ENCODE measurements around the gene PTPRE.

PTPRE gene

GRCh38 chr10:127962205-127962604 lies 55.3 kb downstream of the PTPRE start:
- POLR2A ChIA-PET: no interaction called here
- CTCF ChIA-PET: no interaction called here
- Histone ChIP-seq H3K4me1 (ENCODE audit: control insufficient read depth, insufficient read depth, low read length) (no peaks in the 10 kb centered on the region), H3K36me3 (ENCODE audit: control insufficient read depth in 2 of 2, insufficient read depth in 1 of 2, low read length in 2 of 2) (no peaks in the 10 kb centered on the region), H3K27ac (ENCODE audit: extremely low read depth, low read depth, low read length) (no peak overlapping the region), H3K4me3 (ENCODE audit: low read depth, low read length) (no peak overlapping the region), H3K9me3 (ENCODE audit: control insufficient read depth, insufficient read depth, low read depth, low read length) (no peaks in the 10 kb centered on the region)
- TF ChIP-seq BCL6B (tag by site-specific recombination; IDR thresholded peaks at IDR 0.05) (no peak), ZNF549 (tag by site-specific recombination; IDR thresholded peaks at IDR 0.05) (no peak), ZNF658 (tag by site-specific recombination; IDR thresholded peaks at IDR 0.05) (no peak)

GRCh38 chr10:127963136-127963535 lies 56.2 kb downstream of the PTPRE start:
- Histone ChIP-seq H3K27ac (ENCODE audit: extremely low read depth, low read depth, low read length) (no peak overlapping the region), H3K4me1 (ENCODE audit: control insufficient read depth, insufficient read depth, low read length) (no peaks in the 10 kb centered on the region), H3K9me3 (ENCODE audit: control insufficient read depth, insufficient read depth, low read depth, low read length) (no peaks in the 10 kb centered on the region), H3K4me3 (ENCODE audit: low read depth, low read length) (no peak overlapping the region), H3K36me3 (ENCODE audit: control insufficient read depth in 2 of 2, insufficient read depth in 1 of 2, low read length in 2 of 2) (no peaks in the 10 kb centered on the region)
- CTCF ChIA-PET: no interaction called here
- TF ChIP-seq PRDM6 (tag by site-specific recombination; IDR thresholded peaks at IDR 0.05) (no peak), ZFP3 (tag by site-specific recombination; IDR thresholded peaks at IDR 0.05; ENCODE audit: low read depth) (no peak), ZNF324 (tag by site-specific recombination; IDR thresholded peaks at IDR 0.05) (no peak), ZBTB6 (tag by site-specific recombination; IDR thresholded peaks at IDR 0.05) (no peak), ZNF132 (tag by site-specific recombination; IDR thresholded peaks at IDR 0.05; ENCODE audit: borderline replicate concordance) (no peak), KLF17 (tag by site-specific recombination; IDR thresholded peaks at IDR 0.05) (no peak), SCRT2 (tag by site-specific recombination; IDR thresholded peaks at IDR 0.05) (no peak), KLF16 (tag by site-specific recombination; IDR thresholded peaks at IDR 0.05) (no peak), IKZF3 (tag by site-specific recombination; IDR thresholded peaks at IDR 0.05) (no peak), ZNF514 (tag by site-specific recombination; IDR thresholded peaks at IDR 0.05) (no peak), KLF9 (tag by site-specific recombination; IDR thresholded peaks at IDR 0.05; ENCODE audit: low read depth) (no peak), ZNF544 (tag by site-specific recombination; IDR thresholded peaks at IDR 0.05) (no peak), ZBTB8A (tag by site-specific recombination; IDR thresholded peaks at IDR 0.05) (no peak), GLIS1 (tag by site-specific recombination; IDR thresholded peaks at IDR 0.05) (no peak), ZBTB17 (tag by site-specific recombination; IDR thresholded peaks at IDR 0.05) (no peak), ZNF707 (tag by site-specific recombination; IDR thresholded peaks at IDR 0.05) (no peak), ZNF350 (tag by site-specific recombination; IDR thresholded peaks at IDR 0.05) (no peak), PRDM2 (tag by site-specific recombination; IDR thresholded peaks at IDR 0.05; ENCODE audit: borderline replicate concordance) (no peak)
- POLR2A ChIA-PET: no interaction called here
